ENCODE measurements around the gene DAZAP1.

DAZAP1 gene

DNA sequence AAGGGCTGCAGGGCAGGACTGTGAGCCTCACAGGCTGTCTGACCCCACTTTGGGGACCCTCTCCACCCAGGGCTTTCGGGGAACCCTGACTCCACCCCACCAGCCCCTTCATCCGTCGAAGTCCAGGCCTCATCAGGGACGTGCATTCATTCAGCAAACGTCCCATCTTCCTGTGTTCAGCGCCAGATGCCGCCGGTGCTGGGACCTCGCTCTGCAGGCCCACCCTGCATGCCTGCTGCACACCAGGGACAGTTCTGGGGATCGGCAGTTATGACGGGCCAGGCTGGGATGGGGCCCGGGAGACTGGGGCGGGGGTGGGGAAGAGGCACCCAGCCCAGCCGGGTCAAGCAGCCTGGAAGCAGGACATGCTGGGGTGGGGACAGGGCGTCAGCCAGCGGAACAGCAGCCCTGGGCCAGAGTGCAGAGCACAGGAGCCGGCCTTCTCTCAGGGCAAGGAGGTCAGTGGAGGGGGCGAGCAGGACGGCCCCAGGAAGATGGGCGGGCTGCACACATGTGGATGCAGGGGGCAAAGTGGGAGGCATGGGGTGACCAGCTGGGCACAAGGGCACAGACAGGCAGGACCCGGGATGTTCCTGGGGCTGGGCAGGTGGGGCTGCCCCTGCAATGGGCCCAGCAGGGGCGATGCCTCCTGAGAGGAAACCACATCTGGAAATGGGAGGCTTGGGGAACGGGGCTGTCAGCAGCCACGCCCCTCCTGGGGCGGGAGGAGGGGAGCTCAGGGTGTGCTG is 11.2 kb upstream of the DAZAP1 start:
- no peak for DNase-seq (ENCODE audit: extremely low read depth, low read depth)
- TF ChIP-seq, protein P1, sequence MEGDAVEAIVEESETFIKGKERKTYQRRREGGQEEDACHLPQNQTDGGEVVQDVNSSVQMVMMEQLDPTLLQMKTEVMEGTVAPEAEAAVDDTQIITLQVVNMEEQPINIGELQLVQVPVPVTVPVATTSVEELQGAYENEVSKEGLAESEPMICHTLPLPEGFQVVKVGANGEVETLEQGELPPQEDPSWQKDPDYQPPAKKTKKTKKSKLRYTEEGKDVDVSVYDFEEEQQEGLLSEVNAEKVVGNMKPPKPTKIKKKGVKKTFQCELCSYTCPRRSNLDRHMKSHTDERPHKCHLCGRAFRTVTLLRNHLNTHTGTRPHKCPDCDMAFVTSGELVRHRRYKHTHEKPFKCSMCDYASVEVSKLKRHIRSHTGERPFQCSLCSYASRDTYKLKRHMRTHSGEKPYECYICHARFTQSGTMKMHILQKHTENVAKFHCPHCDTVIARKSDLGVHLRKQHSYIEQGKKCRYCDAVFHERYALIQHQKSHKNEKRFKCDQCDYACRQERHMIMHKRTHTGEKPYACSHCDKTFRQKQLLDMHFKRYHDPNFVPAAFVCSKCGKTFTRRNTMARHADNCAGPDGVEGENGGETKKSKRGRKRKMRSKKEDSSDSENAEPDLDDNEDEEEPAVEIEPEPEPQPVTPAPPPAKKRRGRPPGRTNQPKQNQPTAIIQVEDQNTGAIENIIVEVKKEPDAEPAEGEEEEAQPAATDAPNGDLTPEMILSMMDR (IDR thresholded peaks at IDR 0.05; ENCODE audit: low read depth, low read length), result no peak

DNA sequence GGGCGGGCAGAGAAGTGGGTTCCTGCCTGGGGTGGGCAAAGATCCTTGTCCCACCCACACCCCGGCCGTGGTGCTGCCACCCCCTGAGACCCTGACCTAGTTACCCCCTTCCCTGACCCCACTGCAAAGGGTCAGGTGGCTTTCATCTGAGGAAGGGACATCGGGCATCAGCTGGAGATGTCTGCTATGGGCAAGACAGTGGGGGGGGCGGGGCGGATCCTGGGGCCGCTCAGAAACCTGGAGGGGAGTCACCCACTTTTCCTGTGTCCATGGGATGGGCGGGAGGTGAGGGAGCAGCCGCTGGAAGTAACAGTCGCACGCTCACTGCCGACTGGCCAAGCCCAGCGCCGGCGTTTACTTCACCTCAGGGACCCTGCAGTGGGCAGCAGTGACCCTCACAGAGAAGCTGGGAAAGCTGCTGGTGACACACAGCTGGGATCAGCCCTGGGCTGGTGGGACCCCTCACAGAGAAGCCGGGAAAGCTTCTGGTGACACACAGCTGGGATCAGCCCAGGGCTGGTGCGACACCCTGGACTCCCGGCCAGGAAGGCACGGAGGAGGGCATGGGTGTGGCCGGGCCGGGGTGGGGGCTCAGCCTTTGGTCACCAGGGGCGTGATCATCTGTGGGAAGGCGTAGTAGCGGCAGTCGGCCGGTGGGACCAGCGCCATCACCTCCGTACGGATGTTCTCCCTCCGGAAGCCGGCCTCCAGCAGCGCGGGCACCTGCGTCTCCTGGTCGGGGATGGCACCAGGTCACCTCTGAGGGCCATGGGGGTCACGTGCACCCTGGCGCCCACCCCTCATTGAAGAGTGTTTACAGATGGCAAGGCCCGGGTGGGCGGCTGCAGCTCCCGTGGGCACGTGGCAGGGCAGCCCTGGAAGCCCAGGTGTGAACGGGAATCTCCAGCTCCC is 10.4 kb upstream of the DAZAP1 start:
- no peak for DNase-seq (ENCODE audit: extremely low read depth, low read depth)
- TF ChIP-seq, protein P1 (IDR thresholded peaks at IDR 0.05; ENCODE audit: low read depth, low read length), result no peak

DNA sequence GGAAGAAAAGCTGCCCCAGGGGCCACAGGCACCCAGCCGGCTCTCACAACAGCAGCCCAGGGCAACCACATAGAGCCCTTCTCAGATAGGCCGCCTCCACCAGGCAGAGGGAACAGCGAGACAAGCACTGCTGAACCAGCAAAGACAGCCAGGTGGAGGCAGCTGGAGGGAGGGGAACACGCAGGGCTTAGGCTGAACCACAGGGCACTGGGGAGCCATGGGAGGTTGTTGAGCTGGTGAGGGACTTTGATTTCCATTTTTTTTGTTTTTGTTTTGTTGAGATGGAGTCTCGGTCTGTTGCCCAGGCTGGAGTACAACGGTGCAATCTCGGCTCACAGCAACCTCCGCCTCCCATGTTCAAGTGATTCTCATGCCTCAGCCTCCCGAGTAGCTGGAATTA is 9.5 kb upstream of the DAZAP1 start:
- TF ChIP-seq, protein P1 (IDR thresholded peaks at IDR 0.05; ENCODE audit: low read depth, low read length), result no peak
- DNase-seq (ENCODE audit: extremely low read depth, low read depth), result no peak

DNA sequence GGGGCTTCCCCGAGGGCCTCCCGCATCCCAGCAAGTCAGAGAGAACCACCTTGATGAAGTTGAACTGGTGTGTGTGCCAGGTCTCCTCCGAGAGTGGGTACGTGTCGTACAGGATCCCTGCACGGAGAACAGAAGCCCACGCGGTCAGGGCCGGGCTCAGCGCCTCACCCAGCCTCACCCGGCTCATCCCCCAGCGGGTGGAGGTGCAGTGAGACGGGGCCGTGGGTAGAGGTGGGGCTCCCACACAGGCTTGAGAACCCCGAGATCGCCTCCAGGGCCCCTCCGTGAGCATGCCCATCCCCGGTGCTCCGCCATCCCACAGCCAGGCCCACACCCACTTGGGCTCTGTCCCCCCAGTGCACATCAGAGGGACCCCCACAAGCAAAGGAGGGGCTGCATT is 8.3 kb upstream of the DAZAP1 start:
- DNase-seq (ENCODE audit: extremely low read depth, low read depth), result no peak

DNA sequence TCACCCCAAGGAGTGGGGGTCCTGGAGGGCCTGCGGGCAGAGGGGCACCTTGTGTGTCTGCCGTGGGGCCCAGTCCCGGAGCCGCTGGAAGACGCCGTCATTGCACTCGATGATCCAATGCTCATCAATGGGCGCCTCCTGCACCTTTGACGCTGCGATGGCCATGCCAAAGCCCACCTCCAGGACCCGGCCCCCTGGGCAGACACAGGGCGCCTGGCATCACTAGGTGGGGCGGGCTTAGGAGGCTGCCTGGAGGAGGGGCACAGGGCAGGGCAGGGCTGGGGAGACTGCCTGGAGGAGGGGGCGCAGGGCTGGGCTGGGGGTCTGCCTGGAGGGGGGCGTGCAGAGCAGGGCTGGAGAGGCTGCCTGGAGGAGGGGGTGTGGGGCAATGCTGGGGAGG is 7.6 kb upstream of the DAZAP1 start:
- DNase-seq (ENCODE audit: extremely low read depth, low read depth), result no peak
- TF ChIP-seq, protein P1 (IDR thresholded peaks at IDR 0.05; ENCODE audit: low read depth, low read length), result no peak

More for the DNA sequence above, 8.3 kb upstream of the DAZAP1 start:
- TF ChIP-seq, protein P1 (IDR thresholded peaks at IDR 0.05; ENCODE audit: low read depth, low read length), result no peak

DNA sequence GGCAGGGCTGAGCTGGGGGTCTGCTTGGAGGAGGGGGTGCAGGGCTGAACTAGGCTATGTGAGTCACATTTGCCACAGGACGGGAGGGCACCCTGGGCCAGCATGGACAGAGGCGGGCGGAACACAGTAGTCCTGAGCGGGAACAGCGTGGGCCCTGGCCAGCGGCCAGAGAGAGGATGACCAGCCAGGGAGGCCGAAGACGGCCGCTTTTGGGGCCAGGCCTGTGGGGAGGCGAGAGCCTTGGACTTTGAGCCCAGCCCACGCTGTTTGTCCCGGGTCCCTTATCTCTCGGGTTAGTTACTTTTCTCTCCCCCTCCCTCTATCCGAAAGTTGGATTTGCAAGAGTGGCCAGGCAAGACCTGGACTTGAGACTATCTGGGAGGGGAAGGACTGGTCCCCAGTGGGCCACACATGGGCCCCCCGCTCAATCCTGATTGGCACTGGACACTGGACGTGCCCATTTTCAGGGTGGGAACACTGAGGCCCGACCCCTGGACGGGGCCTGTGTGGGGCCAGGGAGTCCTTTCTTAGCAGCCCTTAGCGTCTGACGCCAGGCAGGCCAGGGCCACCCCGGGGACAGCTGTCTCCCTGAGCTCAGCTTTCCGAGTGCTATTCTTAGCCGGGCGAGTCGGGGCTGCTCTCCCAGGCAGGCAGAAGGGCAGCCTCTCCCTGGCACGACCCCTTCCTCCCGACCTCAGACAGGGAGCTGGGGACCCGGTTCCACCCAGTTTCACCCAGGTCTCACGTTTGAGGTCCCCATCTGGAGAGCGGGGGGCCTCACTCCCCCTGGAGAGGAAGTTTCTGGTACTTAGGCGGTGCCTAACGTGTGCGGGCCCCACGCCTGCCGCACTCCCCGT is 6.9 kb upstream of the DAZAP1 start:
- DNase-seq (ENCODE audit: extremely low read depth, low read depth), result no peak
- TF ChIP-seq, protein P1 (IDR thresholded peaks at IDR 0.05; ENCODE audit: low read depth, low read length), result no peak

Measured in AG09319 (cell line).